Measurements from ENCODE around the gene AIFM2. TPM values are rescaled to one million over a fixed set of nuclear protein-coding genes. Genes with fewer than 3 reads are reported as not detected.
"Not testable (repeated sequence)": the region's sequence is repeated elsewhere in the genome, so short reads cannot be mapped to it uniquely, and the experiment has no call there.

The AIFM2 gene
- total RNA-seq: 10 to 100 TPM; 14.3 to 42.1 (median 33.1) TPM

- H3K36me3 ChIP-seq: no peaks in the 10 kb centered on the region
- TF ChIP-seq POLR2AphosphoS5 (IDR thresholded peaks at IDR 0.05) (peak in 1 of 3 donors; percentile 35), CTCF (IDR thresholded peaks at IDR 0.05) (no peak), POLR2A (IDR thresholded peaks at IDR 0.05) (no peak)
- peak; percentile 60 to 81 for DNase-seq (ENCODE audit: low spot score in 2 of 2)
- no peaks in the 10 kb centered on the region for H3K9me3 ChIP-seq
- no peaks in the 10 kb centered on the region for H3K4me1 ChIP-seq
- no peaks in the 10 kb centered on the region for H3K27me3 ChIP-seq
- intact Hi-C loops (cut with DNase I; ENCODE audit: low total_unique reads): no loop called here
- peak within 1 kb of the TSS; percentile 82 to 88 for H3K27ac ChIP-seq
- peak within 1 kb of the TSS; percentile 61 to 88 (median 87) for H3K4me3 ChIP-seq
These were observed at the start of gene AIFM2 for GRCh38 chr10:70132098-70133029. TSS of gene AIFM2 (minus strand) at chr10:70132825. CDS start at chr10:70124084, 8,741 bp downstream.

- H3K27ac ChIP-seq; DNase-seq (ENCODE audit: low spot score in 2 of 2); H3K9me3 ChIP-seq; intact Hi-C loops (cut with DNase I; ENCODE audit: low total_unique reads); H3K4me1 ChIP-seq; H3K36me3 ChIP-seq; H3K27me3 ChIP-seq; H3K4me3 ChIP-seq: not testable (repeated sequence)
These were observed 46.6 kb upstream of the AIFM2 start for GRCh38 chr10:70179209-70179608.

GRCh38 chr10:70178139-70178725 lies 45.6 kb upstream of the AIFM2 start:
- Histone ChIP-seq H3K27ac (no peak overlapping the region), H3K4me3 (no peak overlapping the region), H3K9me3 (peaks cover 0 to 5% of the 10 kb centered on the region in 2 donors), H3K27me3 (no peaks in the 10 kb centered on the region), H3K36me3 (no peaks in the 10 kb centered on the region), H3K4me1 (peaks cover 0 to 5% of the 10 kb centered on the region in 2 donors)
- intact Hi-C loops (cut with DNase I; ENCODE audit: low total_unique reads): no loop called here
- TF ChIP-seq POLR2A (IDR thresholded peaks at IDR 0.05) (no peak), POLR2AphosphoS5 (IDR thresholded peaks at IDR 0.05) (no peak), CTCF (IDR thresholded peaks at IDR 0.05) (no peak)
- no peak for DNase-seq (ENCODE audit: low spot score in 2 of 2)

GRCh38 chr10:70176441-70176840 lies 43.8 kb upstream of the AIFM2 start:
- Histone ChIP-seq H3K27ac (no peak overlapping the region), H3K4me3 (no peak overlapping the region), H3K4me1 (peaks cover 0 to 5% of the 10 kb centered on the region in 2 donors), H3K27me3 (no peaks in the 10 kb centered on the region), H3K36me3 (no peaks in the 10 kb centered on the region), H3K9me3 (peaks cover 0 to 5% of the 10 kb centered on the region in 2 donors)
- DNase-seq (ENCODE audit: low spot score in 2 of 2): no peak
- TF ChIP-seq CTCF (IDR thresholded peaks at IDR 0.05) (no peak), POLR2AphosphoS5 (IDR thresholded peaks at IDR 0.05) (no peak), POLR2A (IDR thresholded peaks at IDR 0.05) (no peak)
- intact Hi-C loops (cut with DNase I; ENCODE audit: low total_unique reads): no loop called here

- no peak for TF ChIP-seq POLR2A (IDR thresholded peaks at IDR 0.05)
- TF ChIP-seq CTCF (IDR thresholded peaks at IDR 0.05): no peak
- TF ChIP-seq POLR2AphosphoS5 (IDR thresholded peaks at IDR 0.05): no peak
- intact Hi-C loops (cut with DNase I; ENCODE audit: low total_unique reads): no loop called here
- H3K4me3 ChIP-seq: no peak overlapping the region
These were observed 42.9 kb upstream of the AIFM2 start for GRCh38 chr10:70175516-70175915.

More at GRCh38 chr10:70175516-70175915, 42.9 kb upstream of the AIFM2 start:
- Histone ChIP-seq H3K27me3 (no peaks in the 10 kb centered on the region), H3K9me3 (peaks cover 0 to 5% of the 10 kb centered on the region in 2 donors), H3K4me1 (peaks cover 0 to 5% of the 10 kb centered on the region in 2 donors), H3K27ac (no peak overlapping the region), H3K36me3 (no peaks in the 10 kb centered on the region)
- DNase-seq (ENCODE audit: low spot score in 2 of 2): no peak
